Spleen (tissue), 11 donors: Measurements from ENCODE around the gene DTNB. TPM values are rescaled to one million over a fixed set of nuclear protein-coding genes. Genes with fewer than 3 reads are reported as not detected.

Experiments
- DNase-seq: peaks from one replicate; pipeline ENCODE4 v3.0.0-alpha.2; 2020
- H3K27ac ChIP-seq, 8 donors: fragments of 200-600 bp; sonication (generic) in 7 of 8; 1 replicate in 4 of 8; 2 replicates in 4 of 8; pipeline versions ENCODE4 v1.5.0 to v1.8.0; 2016 to 2021; ENCODE audit warnings: inconsistent platforms in 4 of 8, mild to moderate bottlenecking in 4 of 8, moderate library complexity in 1 of 8
- H3K27me3 ChIP-seq, 7 donors: fragments of 200-600 bp; sonication (generic) in 6 of 7; replicated peaks in 1 of 7; 1 replicate in 4 of 7; 2 replicates in 3 of 7; pipeline versions ENCODE4 v1.5.0 to v1.8.0; 2016 to 2021; ENCODE audit warnings: inconsistent platforms in 3 of 7, mild to moderate bottlenecking in 1 of 7
- H3K36me3 ChIP-seq, 6 donors: fragments of 200-600 bp; sonication (generic) in 5 of 6; 1 replicate in 4 of 6; 2 replicates in 2 of 6; pipeline versions ENCODE4 v1.5.0 to v1.8.0; 2016 to 2021; ENCODE audit warnings: inconsistent platforms in 2 of 6
- H3K4me1 ChIP-seq, 6 donors: fragments of 200-600 bp; sonication (generic) in 5 of 6; 1 replicate in 3 of 6; 2 replicates in 3 of 6; pipeline versions ENCODE4 v1.5.0 to v1.8.0; 2016 to 2021; ENCODE audit warnings: inconsistent platforms in 3 of 6
- H3K4me3 ChIP-seq, 8 donors: fragments of 200-600 bp; sonication (generic) in 7 of 8; 1 replicate in 4 of 8; 2 replicates in 4 of 8; pipeline versions ENCODE4 v1.5.0 to v1.8.0; 2016 to 2021; ENCODE audit warnings: inconsistent platforms in 4 of 8, mild to moderate bottlenecking in 4 of 8, moderate library complexity in 2 of 8
- H3K9me3 ChIP-seq, 8 donors: fragments of 200-600 bp; sonication (generic) in 7 of 8; 1 replicate in 4 of 8; 2 replicates in 4 of 8; pipeline versions ENCODE4 v1.5.0 to v1.8.0; 2016 to 2021; ENCODE audit warnings: inconsistent platforms in 4 of 8
- POLR2A ChIP-seq, 3 donors: fragments of 450-650 bp; IDR thresholded peaks; one replicate each; pipeline ENCODE4 v1.5.1; 2017; ENCODE audit warnings: antibody characterized with exemption in 3 of 3, mild to moderate bottlenecking in 1 of 3
- POLR2AphosphoS5 ChIP-seq, 3 donors: sonication (generic); formaldehyde crosslinking; IDR thresholded peaks; one replicate each; pipeline ENCODE4 v1.5.1; 2017; ENCODE audit warnings: antibody characterized with exemption in 3 of 3
- WGBS, 5 donors: extraction: QIAGEN DNeasy Blood & Tissue Kit in 3 of 5; methylation state at CpG; one replicate each; pipeline versions ENCODE4 v1.1.5 to v1.1.7; 2013 to 2018; 5-methylcytosine and 5-hydroxymethylcytosine counted together
- intact Hi-C: fragments of 100-400 bp; cut with DNase I; formaldehyde crosslinking; loops from one replicate; pipeline ENCODE4 v1.15.0; 2023; ENCODE audit warnings: low total_unique reads
- polyA plus RNA-seq, 3 donors: library from polyadenylated mRNA; stranded (reverse); fragments of 200-250 nt; gene quantifications; one replicate each; pipeline ENCODE4 v1.2.1, GENCODE V29; 2013
- total RNA-seq, 7 donors: library from RNA; depleted of rRNA in 3 of 7; stranded (reverse); fragments of >200 nt in 3 of 7; fragmentation: NEBNext Ultra II Directional in 4 of 7; extraction: Animal tissue kit (Norgen Biotek cat#: 25700) in 4 of 7; gene quantifications; one replicate each; pipeline versions ENCODE4 v1.1.0 to v1.2.1, GENCODE V29; 2016 to 2021
- TF ChIP-seq, protein P1 (sequence below), 11 experiments: fragments of 200-600 bp in 7 of 11; fragments of 450-650 bp in 4 of 11; sonication (generic) in 4 of 11; IDR thresholded peaks in 8 of 11; conservative IDR thresholded peaks in 3 of 11; 1 replicate in 7 of 11; 2 replicates in 4 of 11; pipeline versions ENCODE4 v1.4.0 to v1.8.0; 2016 to 2021; ENCODE audit warnings: antibody characterized with exemption in 11 of 11, inconsistent platforms in 4 of 11, mild to moderate bottlenecking in 1 of 11
- donor health status: healthy with polysubstance abuse.
- donor health status: DM: no; HTN: no; CAD: no; lungs with moderate emphysema.
- donor health status: DM: no; HTN: no; CAD: no.
- donor health status: Bipolar disorder and iron deficiency.
- donor health status: healthy.
- donor health status: DM: no; HTN: no; CAD: no.
- donor health status: DM: yes; HTN: yes; CAD: no.

The DTNB gene
- total and polyA plus RNA-seq, 10 donors: 4.5 to 28.9 (median 20.4) TPM

GRCh38 chr2:25712455-25712854, 39.1 kb upstream of the DTNB start:
- TF ChIP-seq, protein P1, sequence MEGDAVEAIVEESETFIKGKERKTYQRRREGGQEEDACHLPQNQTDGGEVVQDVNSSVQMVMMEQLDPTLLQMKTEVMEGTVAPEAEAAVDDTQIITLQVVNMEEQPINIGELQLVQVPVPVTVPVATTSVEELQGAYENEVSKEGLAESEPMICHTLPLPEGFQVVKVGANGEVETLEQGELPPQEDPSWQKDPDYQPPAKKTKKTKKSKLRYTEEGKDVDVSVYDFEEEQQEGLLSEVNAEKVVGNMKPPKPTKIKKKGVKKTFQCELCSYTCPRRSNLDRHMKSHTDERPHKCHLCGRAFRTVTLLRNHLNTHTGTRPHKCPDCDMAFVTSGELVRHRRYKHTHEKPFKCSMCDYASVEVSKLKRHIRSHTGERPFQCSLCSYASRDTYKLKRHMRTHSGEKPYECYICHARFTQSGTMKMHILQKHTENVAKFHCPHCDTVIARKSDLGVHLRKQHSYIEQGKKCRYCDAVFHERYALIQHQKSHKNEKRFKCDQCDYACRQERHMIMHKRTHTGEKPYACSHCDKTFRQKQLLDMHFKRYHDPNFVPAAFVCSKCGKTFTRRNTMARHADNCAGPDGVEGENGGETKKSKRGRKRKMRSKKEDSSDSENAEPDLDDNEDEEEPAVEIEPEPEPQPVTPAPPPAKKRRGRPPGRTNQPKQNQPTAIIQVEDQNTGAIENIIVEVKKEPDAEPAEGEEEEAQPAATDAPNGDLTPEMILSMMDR (IDR thresholded peaks at IDR 0.05 in 8 of 11, conservative IDR thresholded peaks at IDR 0.05 in 3 of 11): no peak
- peaks cover 0 to 15% (median 13%) of the 10 kb centered on the region in 6 donors for H3K4me1 ChIP-seq
- WGBS, 5 donors: 42 to 55% (median 52%) methylated on average over 5 of the region's 5 CpGs
- no peaks in the 10 kb centered on the region for H3K9me3 ChIP-seq
- no peaks in the 10 kb centered on the region for H3K36me3 ChIP-seq
- intact Hi-C loops: no loop called here
- peaks cover 0 to 8% (median 0%) of the 10 kb centered on the region in 7 donors for H3K27me3 ChIP-seq
- DNase-seq: no peak
- H3K4me3 ChIP-seq: peak overlapping the region in 2 of 8 donors; percentile 18 to 47
- H3K27ac ChIP-seq: peak overlapping the region in 2 of 8 donors; percentile 61 to 73

- peak overlapping the region in 6 of 8 donors; percentile 1 to 47 (median 18) for H3K4me3 ChIP-seq
- 1 to 7% (median 5%) methylated on average over 12 of the region's 12 CpGs for WGBS, 5 donors
- H3K9me3 ChIP-seq: no peaks in the 10 kb centered on the region
- TF ChIP-seq POLR2AphosphoS5 (IDR thresholded peaks at IDR 0.05) (no peak), POLR2A (IDR thresholded peaks at IDR 0.05) (no peak)
- TF ChIP-seq, protein P1 (IDR thresholded peaks at IDR 0.05 in 8 of 11, conservative IDR thresholded peaks at IDR 0.05 in 3 of 11): no peak
- H3K4me1 ChIP-seq: peaks cover 0 to 15% (median 13%) of the 10 kb centered on the region in 6 donors
- peaks cover 0 to 8% (median 0%) of the 10 kb centered on the region in 7 donors for H3K27me3 ChIP-seq
- H3K27ac ChIP-seq: peak overlapping the region in 2 of 8 donors; percentile 61 to 73
- intact Hi-C loops: no loop called here
- peak; percentile 31 for DNase-seq
- no peaks in the 10 kb centered on the region for H3K36me3 ChIP-seq
These were observed 38.4 kb upstream of the DTNB start for GRCh38 chr2:25711675-25712354.

DNA sequence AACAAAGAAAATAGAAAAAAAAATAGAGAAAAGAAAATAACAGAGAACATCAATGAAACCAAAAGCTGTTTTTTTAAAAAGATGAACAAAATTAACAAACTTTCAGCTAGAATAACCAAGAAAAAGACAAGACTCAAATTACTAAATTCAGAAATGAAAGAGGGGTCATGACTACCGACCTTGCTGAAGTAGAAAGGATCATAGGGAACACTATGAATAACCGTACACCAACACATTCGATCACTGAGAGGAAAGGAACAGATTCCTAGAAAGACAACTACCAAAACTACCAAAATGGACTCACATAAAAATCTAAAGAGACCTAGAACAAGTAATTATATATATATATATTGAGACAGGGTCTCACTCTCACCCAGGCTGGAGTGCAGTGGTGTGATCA, 37.4 kb upstream of the DTNB start:
- Histone ChIP-seq H3K36me3 (no peaks in the 10 kb centered on the region), H3K9me3 (no peaks in the 10 kb centered on the region), H3K27ac (no peak overlapping the region), H3K4me1 (peaks cover 0 to 15% (median 13%) of the 10 kb centered on the region in 6 donors), H3K27me3 (peaks cover 0 to 8% (median 0%) of the 10 kb centered on the region in 7 donors), H3K4me3 (no peak overlapping the region)
- WGBS, 5 donors: 71 to 88% (median 73%) methylated on average over 3 of the region's 3 CpGs
- DNase-seq: no peak
- TF ChIP-seq POLR2A (IDR thresholded peaks at IDR 0.05): no peak
- TF ChIP-seq, protein P1 (IDR thresholded peaks at IDR 0.05 in 8 of 11, conservative IDR thresholded peaks at IDR 0.05 in 3 of 11): no peak
- no peak for TF ChIP-seq POLR2AphosphoS5 (IDR thresholded peaks at IDR 0.05)
- intact Hi-C loops: no loop called here

DNA sequence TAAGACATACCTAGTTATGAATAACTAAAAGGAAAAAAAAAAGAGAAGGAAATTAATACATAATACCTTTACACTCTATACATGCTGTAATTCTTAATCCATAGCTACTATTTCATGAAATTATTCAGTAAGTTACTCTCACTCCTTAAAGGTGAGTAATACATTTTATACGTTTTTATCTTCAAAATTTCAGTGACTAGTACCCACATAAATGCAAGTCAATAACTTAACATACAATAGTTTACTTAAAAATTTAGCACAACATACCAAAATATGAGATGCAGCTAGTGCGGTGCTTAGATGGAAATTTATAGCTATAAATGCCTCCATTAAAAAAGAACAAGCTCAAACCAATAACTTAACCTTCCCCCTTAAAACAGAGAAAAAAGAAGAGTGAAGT, 36.0 kb upstream of the DTNB start:
- 87 to 88% (median 87%) methylated on average over 2 of the region's 2 CpGs for WGBS, 5 donors
- Histone ChIP-seq H3K4me1 (peaks cover 0 to 15% (median 13%) of the 10 kb centered on the region in 6 donors), H3K9me3 (no peaks in the 10 kb centered on the region), H3K27ac (no peak overlapping the region), H3K27me3 (peaks cover 0 to 8% (median 0%) of the 10 kb centered on the region in 7 donors), H3K36me3 (no peaks in the 10 kb centered on the region), H3K4me3 (no peak overlapping the region)
- intact Hi-C loops: no loop called here
- TF ChIP-seq POLR2A (IDR thresholded peaks at IDR 0.05): no peak
- TF ChIP-seq, protein P1 (IDR thresholded peaks at IDR 0.05 in 8 of 11, conservative IDR thresholded peaks at IDR 0.05 in 3 of 11): no peak
- no peak for TF ChIP-seq POLR2AphosphoS5 (IDR thresholded peaks at IDR 0.05)
- no peak for DNase-seq
